ENCODE measurements around the gene S100A12.
"Not testable (repeated sequence)": the region's sequence is repeated elsewhere in the genome, so short reads cannot be mapped to it uniquely, and the experiment has no call there.

Gene S100A12

GRCh38 chr1:153375511-153375910 is at the start of gene S100A12:
TSS of gene S100A12 (minus strand) at chr1:153375621. CDS start at chr1:153374592, 1,029 bp downstream.
- no peak within 1 kb of the TSS for H3K4me3 ChIP-seq (ENCODE audit: low read length)
- peak; percentile 97 for DNase-seq (ENCODE audit: low read depth)

GRCh38 chr1:153422450-153423068 is 47.1 kb upstream of the S100A12 start:
- H3K4me3 ChIP-seq (ENCODE audit: low read length): no peak overlapping the region
- DNase-seq (ENCODE audit: low read depth): peak; percentile 75
- no peak for TF ChIP-seq CTCF (IDR thresholded peaks at IDR 0.05; ENCODE audit: insufficient read depth, low read depth, low read length, missing control alignments)

More at GRCh38 chr1:153375511-153375910, at the start of gene S100A12:
- TF ChIP-seq CTCF (IDR thresholded peaks at IDR 0.05; ENCODE audit: insufficient read depth, low read depth, low read length, missing control alignments): no peak

- no peak for DNase-seq (ENCODE audit: low read depth)
- H3K4me3 ChIP-seq (ENCODE audit: low read length): no peak overlapping the region
- no peak for TF ChIP-seq CTCF (IDR thresholded peaks at IDR 0.05; ENCODE audit: insufficient read depth, low read depth, low read length, missing control alignments)
These were observed 44.9 kb upstream of the S100A12 start for GRCh38 chr1:153420306-153420705.

- not testable (repeated sequence) for DNase-seq (ENCODE audit: low read depth); H3K4me3 ChIP-seq (ENCODE audit: low read length)
These were observed 44.0 kb upstream of the S100A12 start for GRCh38 chr1:153419436-153419793.

- DNase-seq (ENCODE audit: low read depth); H3K4me3 ChIP-seq (ENCODE audit: low read length): not testable (repeated sequence)
These were observed 43.5 kb upstream of the S100A12 start for GRCh38 chr1:153418758-153419435.

GRCh38 chr1:153417136-153417888 is 41.9 kb upstream of the S100A12 start:
- no peak overlapping the region for H3K4me3 ChIP-seq (ENCODE audit: low read length)
- no peak for TF ChIP-seq CTCF (IDR thresholded peaks at IDR 0.05; ENCODE audit: insufficient read depth, low read depth, low read length, missing control alignments)
- no peak for DNase-seq (ENCODE audit: low read depth)

- no peak for DNase-seq (ENCODE audit: low read depth)
- TF ChIP-seq CTCF (IDR thresholded peaks at IDR 0.05; ENCODE audit: insufficient read depth, low read depth, low read length, missing control alignments): no peak
- no peak within 1 kb of the TSS for H3K4me3 ChIP-seq (ENCODE audit: low read length)
These were observed 40.6 kb upstream of the S100A12 start, which contains the start of gene S100A7A for GRCh38 chr1:153415850-153416570. TSS of gene S100A7A (plus strand) at chr1:153416520. CDS start at chr1:153418083, 1,563 bp downstream.

GRCh38 chr1:153413961-153414360 is 38.5 kb upstream of the S100A12 start:
- DNase-seq (ENCODE audit: low read depth); H3K4me3 ChIP-seq (ENCODE audit: low read length): not testable (repeated sequence)

GRCh38 chr1:153407274-153407673 is 31.9 kb upstream of the S100A12 start:
- DNase-seq (ENCODE audit: low read depth); H3K4me3 ChIP-seq (ENCODE audit: low read length): not testable (repeated sequence)

GRCh38 chr1:153405825-153406599 is 30.6 kb upstream of the S100A12 start:
- not testable (repeated sequence) for H3K4me3 ChIP-seq (ENCODE audit: low read length); DNase-seq (ENCODE audit: low read depth)
